GM04504 (cell line): ENCODE data around the gene FADS6.
A peak's percentile ranks its signal among the peaks of the same experiment; 100 is the strongest.

Experiments used
- DNase-seq: peaks from one replicate; pipeline ENCODE4 v3.0.0-alpha.2; 2012; ENCODE audit warnings: low read depth

FADS6 gene

DNA sequence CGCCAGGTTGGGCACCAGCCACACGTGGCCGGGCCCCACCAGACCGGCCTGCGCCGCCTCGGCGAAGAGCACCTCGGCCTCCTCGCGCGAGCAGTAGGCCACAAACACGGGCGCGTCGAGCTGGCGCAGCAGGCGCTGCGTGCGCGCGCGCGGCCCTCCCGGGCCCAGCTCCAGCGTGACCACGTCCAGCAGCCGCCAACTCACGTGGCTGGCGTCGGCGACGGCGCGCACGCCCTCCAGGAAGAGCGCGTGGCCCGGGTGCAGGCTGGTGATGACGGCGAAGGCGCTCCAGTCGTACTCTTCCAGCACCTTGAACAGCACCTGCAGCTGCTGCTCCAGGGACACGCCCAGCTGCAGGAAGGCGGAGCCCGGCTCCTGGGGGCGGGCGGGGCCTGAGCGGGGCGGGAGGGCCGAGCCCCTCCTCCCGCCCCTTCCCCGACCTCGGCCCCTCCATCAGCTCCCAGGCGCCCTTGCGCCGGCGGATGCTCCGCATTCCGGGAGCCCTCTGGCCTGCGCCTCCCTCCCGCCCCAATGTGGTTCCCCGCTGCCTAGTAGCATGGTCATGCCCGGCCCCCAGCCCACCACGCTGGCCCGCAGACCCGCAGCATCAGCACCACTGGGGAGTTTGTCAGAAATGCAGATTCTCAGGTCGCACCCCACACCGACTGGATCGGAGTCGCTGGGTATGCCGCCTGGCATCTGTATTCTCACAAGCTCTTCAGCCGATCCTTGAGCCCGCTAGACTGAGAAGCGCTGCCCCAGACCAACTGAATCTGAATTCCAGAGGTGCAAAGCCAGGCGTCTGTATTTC, 41.0 kb downstream of the FADS6 start:
- no peak for DNase-seq

DNA sequence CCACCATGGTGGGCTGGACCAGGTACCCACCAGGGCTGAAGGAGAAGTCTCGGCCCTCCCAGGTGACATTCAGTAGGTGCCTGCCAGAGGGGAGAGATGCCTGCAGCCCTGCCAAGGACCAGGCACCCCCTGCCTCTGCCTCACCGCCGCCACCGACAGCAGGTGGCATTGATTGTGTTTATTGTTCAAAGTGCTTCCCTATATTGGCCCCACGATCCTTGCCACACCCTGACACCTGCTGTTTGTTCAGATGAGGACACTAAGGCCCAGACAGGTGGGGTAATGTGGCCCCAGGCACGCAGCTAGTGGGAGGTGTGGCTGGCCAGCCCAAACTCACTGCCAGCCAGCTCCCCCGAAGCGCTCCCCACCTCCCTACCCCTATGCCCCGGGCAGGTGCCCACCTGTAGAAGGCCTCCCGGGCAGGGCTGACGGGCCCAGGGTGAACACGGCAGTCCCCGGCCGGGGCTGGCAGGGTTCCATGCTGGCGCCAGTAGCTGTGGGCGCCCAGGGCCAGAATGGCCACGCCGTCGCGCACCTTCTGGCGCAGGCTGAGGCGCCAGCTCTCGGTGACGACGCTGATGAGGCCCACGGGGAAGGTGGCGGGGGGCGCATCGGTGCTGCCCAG, 41.7 kb downstream of the FADS6 start:
- no peak for DNase-seq

GRCh38 chr17:74850914-74851313, 42.5 kb downstream of the FADS6 start:
- no peak for DNase-seq

DNA sequence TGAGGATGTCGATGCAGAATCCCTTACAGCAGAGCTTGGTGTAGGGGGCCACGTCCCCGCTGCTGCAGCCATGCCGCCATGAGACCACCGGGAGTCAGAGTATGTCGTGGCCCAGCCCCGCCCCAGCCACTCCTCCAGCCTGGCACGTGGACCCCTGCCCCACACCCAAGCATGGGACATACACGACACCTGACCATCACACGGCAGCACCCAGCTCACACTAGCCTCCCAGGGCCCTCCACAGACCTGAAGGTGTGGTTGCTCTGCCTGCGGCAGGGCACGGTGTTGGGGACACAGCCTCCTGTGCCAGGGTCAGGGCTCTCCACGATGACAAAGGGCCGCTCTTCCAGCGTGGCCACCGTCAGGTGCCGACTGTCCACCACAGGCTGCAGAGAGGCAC, 43.1 kb downstream of the FADS6 start:
- DNase-seq = no peak

- no peak for DNase-seq
Observed at GRCh38 chr17:74848656-74849399, 44.6 kb downstream of the FADS6 start.

- DNase-seq = no peak
Observed at GRCh38 chr17:74846621-74847020, 46.8 kb downstream of the FADS6 start.

GRCh38 chr17:74843352-74843627, 50.1 kb downstream of the FADS6 start:
- DNase-seq = no peak

GRCh38 chr17:74842599-74843351, 50.7 kb downstream of the FADS6 start:
- peak; percentile 27 for DNase-seq

- no peak for DNase-seq
Observed at GRCh38 chr17:74842146-74842598, 51.3 kb downstream of the FADS6 start.

- no peak for DNase-seq
Observed at GRCh38 chr17:74840989-74841666, 52.3 kb downstream of the FADS6 start.

- DNase-seq = no peak
Observed at GRCh38 chr17:74839990-74840852, 53.2 kb downstream of the FADS6 start.

GRCh38 chr17:74838274-74838673, 55.2 kb downstream of the FADS6 start:
- no peak for DNase-seq

GRCh38 chr17:74836691-74837467, 56.6 kb downstream of the FADS6 start:
- no peak for DNase-seq

DNA sequence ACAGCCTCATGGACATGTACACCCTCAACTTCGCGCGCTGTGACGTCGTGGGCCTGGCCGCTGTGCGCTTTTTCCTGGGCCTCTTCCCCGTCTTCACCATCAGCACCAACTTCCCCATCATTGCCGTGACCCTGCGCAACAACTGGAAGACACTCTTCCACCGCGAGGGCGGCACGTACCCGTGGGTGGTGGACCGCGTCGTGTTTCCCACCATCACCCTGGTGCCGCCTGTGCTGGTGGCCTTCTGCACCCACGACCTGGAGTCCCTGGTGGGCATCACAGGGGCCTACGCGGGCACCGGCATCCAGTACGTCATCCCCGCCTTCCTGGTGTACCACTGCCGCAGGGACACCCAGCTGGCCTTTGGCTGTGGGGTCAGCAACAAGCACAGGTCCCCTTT, 57.2 kb downstream of the FADS6 start:
- DNase-seq = no peak

- peak; percentile 18 for DNase-seq
Observed at GRCh38 chr17:74833501-74834377, 59.7 kb downstream of the FADS6 start.

GRCh38 chr17:74832421-74832820, 61.0 kb downstream of the FADS6 start:
- DNase-seq = no peak

GRCh38 chr17:74831444-74832146, 61.8 kb downstream of the FADS6 start:
- DNase-seq = no peak

- DNase-seq = no peak
Observed at GRCh38 chr17:74830861-74831260, 62.6 kb downstream of the FADS6 start.
